ENCODE data around the gene HECTD3.
"Not testable (repeated sequence)": the region's sequence is repeated elsewhere in the genome, so short reads cannot be mapped to it uniquely, and the experiment has no call there.

Gene HECTD3

GRCh38 chr1:44988531-44989156 lies 22.5 kb downstream of the HECTD3 start:
- DNase-seq (ENCODE audit: low read depth in 3 of 3): no peak

- DNase-seq (ENCODE audit: low read depth in 3 of 3): no peak
Observed at GRCh38 chr1:44985747-44986359, 25.3 kb downstream of the HECTD3 start.

- not testable (repeated sequence) for DNase-seq (ENCODE audit: low read depth in 3 of 3)
Observed at GRCh38 chr1:44977372-44977771, 33.8 kb downstream of the HECTD3 start.

GRCh38 chr1:44976252-44976651 lies 34.9 kb downstream of the HECTD3 start:
- no peak for DNase-seq (ENCODE audit: low read depth in 3 of 3)

- no peak for DNase-seq (ENCODE audit: low read depth in 3 of 3)
Observed at GRCh38 chr1:44973645-44974044, 37.5 kb downstream of the HECTD3 start.

GRCh38 chr1:44970317-44970716 lies 40.8 kb downstream of the HECTD3 start:
- DNase-seq (ENCODE audit: low read depth in 3 of 3): no peak

- no peak for DNase-seq (ENCODE audit: low read depth in 3 of 3)
Observed at GRCh38 chr1:44964396-44964795, 46.7 kb downstream of the HECTD3 start.

- no peak for DNase-seq (ENCODE audit: low read depth in 3 of 3)
Observed at GRCh38 chr1:44962729-44963128, 48.4 kb downstream of the HECTD3 start.

GRCh38 chr1:44962022-44962421 lies 49.1 kb downstream of the HECTD3 start:
- DNase-seq (ENCODE audit: low read depth in 3 of 3): not testable (repeated sequence)

GRCh38 chr1:44957566-44957965 lies 53.6 kb downstream of the HECTD3 start:
- not testable (repeated sequence) for DNase-seq (ENCODE audit: low read depth in 3 of 3)

GRCh38 chr1:44956077-44956476 lies 55.0 kb downstream of the HECTD3 start:
- not testable (repeated sequence) for DNase-seq (ENCODE audit: low read depth in 3 of 3)

All from stimulated activated CD4-positive, alpha-beta T cell treated with anti-CD3 and anti-CD28 coated beads, TNF-alpha, amount 100 ng/mL, for 24 hours (primary cell).